HL-60 (cell line): ENCODE measurements around the gene LRIT2.
"Not testable (repeated sequence)": the region's sequence is repeated elsewhere in the genome, so short reads cannot be mapped to it uniquely, and the experiment has no call there.

ENCODE experiments used
- DNase-seq, 2 experiments: peaks; one replicate each; pipeline ENCODE4 v3.0.0-alpha.2; 2010 to 2020; ENCODE audit warnings: low read depth in 1 of 2, low spot score in 1 of 2
- H3K27ac ChIP-seq: fragments of 250-450 bp; sonication (Bioruptor Pico); replicated peaks from 2 replicates; pipeline ENCODE4 v1.5.1; 2020; ENCODE audit warnings: mild to moderate bottlenecking, moderate library complexity
- H3K27me3 ChIP-seq: fragments of 250-450 bp; sonication (Bioruptor Pico); 2 replicates; pipeline ENCODE4 v1.5.1; 2021; ENCODE audit warnings: mild to moderate bottlenecking, moderate library complexity; ENCODE audit not compliant: insufficient read depth, poor library complexity, severe bottlenecking
- H3K4me3 ChIP-seq: replicated peaks from 2 replicates; pipeline ENCODE4 v1.5.1; 2011; ENCODE audit warnings: mild to moderate bottlenecking, control low read depth, low read length; ENCODE audit not compliant: insufficient read depth
- CTCF ChIP-seq: IDR thresholded peaks from one replicate; pipeline ENCODE4 v1.5.1; 2011; ENCODE audit warnings: low read length, control low read depth, inconsistent platforms; ENCODE audit not compliant: insufficient read depth
- GABPA ChIP-seq: IDR thresholded peaks from 2 replicates; pipeline ENCODE4 v1.6.1; 2012; ENCODE audit warnings: low read depth
- POLR2AphosphoS5 ChIP-seq: IDR thresholded peaks from 2 replicates; pipeline ENCODE4 v1.6.1; 2012; ENCODE audit warnings: low read depth
- SPI1 ChIP-seq: IDR thresholded peaks from 2 replicates; pipeline ENCODE4 v1.6.1; 2012; ENCODE audit warnings: low read depth, mild to moderate bottlenecking, borderline replicate concordance
- TF ChIP-seq, protein P1 (sequence below): IDR thresholded peaks from 2 replicates; pipeline ENCODE4 v1.6.1; 2012; ENCODE audit warnings: low read depth; ENCODE audit not compliant: insufficient replicate concordance

The LRIT2 gene

GRCh38 chr10:84185526-84186175, 39.7 kb downstream of the LRIT2 start:
- H3K27ac ChIP-seq = no peak overlapping the region
- TF ChIP-seq SPI1 = no peak
- no peak for TF ChIP-seq CTCF
- TF ChIP-seq GABPA = no peak
- no peak for TF ChIP-seq POLR2AphosphoS5
- TF ChIP-seq, protein P1, sequence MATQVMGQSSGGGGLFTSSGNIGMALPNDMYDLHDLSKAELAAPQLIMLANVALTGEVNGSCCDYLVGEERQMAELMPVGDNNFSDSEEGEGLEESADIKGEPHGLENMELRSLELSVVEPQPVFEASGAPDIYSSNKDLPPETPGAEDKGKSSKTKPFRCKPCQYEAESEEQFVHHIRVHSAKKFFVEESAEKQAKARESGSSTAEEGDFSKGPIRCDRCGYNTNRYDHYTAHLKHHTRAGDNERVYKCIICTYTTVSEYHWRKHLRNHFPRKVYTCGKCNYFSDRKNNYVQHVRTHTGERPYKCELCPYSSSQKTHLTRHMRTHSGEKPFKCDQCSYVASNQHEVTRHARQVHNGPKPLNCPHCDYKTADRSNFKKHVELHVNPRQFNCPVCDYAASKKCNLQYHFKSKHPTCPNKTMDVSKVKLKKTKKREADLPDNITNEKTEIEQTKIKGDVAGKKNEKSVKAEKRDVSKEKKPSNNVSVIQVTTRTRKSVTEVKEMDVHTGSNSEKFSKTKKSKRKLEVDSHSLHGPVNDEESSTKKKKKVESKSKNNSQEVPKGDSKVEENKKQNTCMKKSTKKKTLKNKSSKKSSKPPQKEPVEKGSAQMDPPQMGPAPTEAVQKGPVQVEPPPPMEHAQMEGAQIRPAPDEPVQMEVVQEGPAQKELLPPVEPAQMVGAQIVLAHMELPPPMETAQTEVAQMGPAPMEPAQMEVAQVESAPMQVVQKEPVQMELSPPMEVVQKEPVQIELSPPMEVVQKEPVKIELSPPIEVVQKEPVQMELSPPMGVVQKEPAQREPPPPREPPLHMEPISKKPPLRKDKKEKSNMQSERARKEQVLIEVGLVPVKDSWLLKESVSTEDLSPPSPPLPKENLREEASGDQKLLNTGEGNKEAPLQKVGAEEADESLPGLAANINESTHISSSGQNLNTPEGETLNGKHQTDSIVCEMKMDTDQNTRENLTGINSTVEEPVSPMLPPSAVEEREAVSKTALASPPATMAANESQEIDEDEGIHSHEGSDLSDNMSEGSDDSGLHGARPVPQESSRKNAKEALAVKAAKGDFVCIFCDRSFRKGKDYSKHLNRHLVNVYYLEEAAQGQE = no peak
- no peak for DNase-seq
- H3K4me3 ChIP-seq = no peak overlapping the region
- no peaks in the 10 kb centered on the region for H3K27me3 ChIP-seq

DNA sequence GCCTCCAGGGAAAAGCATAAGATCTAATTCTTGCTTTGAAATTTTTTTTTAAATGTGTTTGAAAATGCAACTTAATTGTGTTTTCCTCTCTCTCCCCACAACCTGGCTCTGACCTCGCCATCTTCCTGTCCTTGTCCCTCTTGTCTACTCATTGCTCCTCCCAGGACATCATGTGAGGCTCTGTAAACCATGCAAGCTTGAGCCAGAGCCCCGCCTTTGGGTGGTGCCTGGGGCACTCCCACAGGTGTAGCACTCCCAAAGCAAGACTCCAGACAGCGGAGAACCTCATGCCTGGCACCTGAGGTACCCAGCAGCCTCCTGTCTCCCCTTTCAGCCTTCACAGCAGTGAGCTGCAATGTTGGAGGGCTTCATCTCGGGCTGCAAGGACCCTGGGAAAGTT, 40.8 kb downstream of the LRIT2 start:
- no peak overlapping the region for H3K4me3 ChIP-seq
- H3K27ac ChIP-seq = no peak overlapping the region
- H3K27me3 ChIP-seq = no peaks in the 10 kb centered on the region
- TF ChIP-seq POLR2AphosphoS5 (no peak), CTCF (no peak), GABPA (no peak)
- TF ChIP-seq, protein P1 = no peak
- no peak for DNase-seq

DNA sequence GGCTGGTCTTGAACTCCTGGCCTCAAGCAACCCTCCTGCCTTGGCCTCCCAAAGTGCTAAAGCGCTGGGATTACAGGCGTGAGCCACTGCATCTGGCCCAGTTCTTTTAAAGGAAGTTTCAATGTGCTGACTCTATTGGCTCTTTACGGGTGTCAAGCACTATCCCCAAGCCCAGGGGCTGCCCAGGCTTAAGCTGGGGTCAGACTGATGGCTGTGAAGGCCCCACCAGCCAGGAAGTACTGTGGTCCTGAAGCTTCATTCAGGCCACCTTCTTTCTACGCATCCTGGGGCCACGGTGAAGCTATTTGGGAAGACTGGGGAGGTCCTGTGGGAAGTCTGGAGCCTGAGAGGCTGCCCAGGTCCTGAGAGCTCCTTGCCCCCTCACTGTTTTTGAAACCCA, 43.7 kb downstream of the LRIT2 start:
- Histone ChIP-seq H3K27me3 (no peaks in the 10 kb centered on the region), H3K27ac (no peak overlapping the region), H3K4me3 (no peak overlapping the region)
- TF ChIP-seq POLR2AphosphoS5 (no peak), SPI1 (no peak), GABPA (no peak), CTCF (no peak)
- TF ChIP-seq, protein P1 = no peak
- no peak for DNase-seq

GRCh38 chr10:84180386-84180785, 45.0 kb downstream of the LRIT2 start:
- not testable (repeated sequence) for H3K27me3 ChIP-seq, H3K4me3 ChIP-seq, DNase-seq, H3K27ac ChIP-seq
